HG02943 (cell line): Measurements from ENCODE around the gene KRTAP5-1.

Source experiments
- ATAC-seq: cut with Tn5 transposase; IDR thresholded peaks from one replicate; pipeline ENCODE4 v1.9.1; 2021; ENCODE audit warnings: mild to moderate bottlenecking, low read depth, moderate library complexity; ENCODE audit not compliant: unreplicated experiment

The KRTAP5-1 gene

DNA sequence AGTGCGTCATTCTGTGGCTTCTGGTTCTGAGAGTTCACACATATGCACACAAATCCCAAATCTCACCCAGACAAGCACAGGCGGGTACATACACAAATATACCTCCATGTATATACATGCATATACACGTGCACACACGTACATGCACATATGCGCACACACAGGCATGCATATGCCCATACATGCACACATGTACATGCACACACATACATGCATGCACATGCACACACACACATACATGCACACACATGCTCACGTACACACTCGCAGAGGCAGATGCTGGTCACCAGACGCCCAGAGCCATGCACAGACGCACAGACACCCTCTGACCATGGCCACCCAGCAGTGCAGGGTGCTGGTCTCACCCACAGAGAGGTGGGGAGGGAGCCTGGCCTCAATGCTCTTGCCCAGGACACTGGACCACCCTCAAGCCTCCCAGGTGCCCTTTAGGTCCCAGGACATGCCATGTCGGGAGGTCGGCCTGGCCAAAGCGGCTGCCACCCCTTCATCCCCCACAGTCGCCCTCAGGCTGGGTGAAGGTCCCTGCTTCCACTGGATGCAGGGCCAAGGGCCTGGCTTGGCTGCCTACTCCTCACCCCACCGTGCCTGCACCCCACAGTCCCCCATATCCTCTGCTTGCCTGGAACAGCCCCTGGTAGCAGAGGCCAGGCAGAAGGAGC lies 22.5 kb downstream of the KRTAP5-1 start:
- no peak for ATAC-seq

DNA sequence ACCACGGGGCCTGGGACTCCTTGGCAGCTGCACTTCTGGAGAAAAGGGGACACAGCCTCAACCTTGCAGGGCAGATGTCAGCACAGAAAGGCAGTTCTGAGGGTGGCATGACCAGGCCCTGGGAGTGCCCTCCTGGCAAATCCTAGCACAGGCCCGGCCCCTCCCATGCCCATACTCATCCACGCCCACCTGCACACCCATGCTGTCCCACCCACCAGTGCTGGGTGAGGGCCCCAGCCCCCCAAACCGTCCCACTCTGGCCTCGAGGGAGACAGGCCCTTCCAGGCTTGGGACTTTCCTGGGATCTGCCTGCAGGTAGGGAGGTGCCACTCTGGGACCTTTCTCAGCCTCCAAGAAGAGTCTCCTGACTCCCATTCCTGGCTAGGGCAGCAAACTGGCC lies 23.1 kb downstream of the KRTAP5-1 start:
- no peak for ATAC-seq

DNA sequence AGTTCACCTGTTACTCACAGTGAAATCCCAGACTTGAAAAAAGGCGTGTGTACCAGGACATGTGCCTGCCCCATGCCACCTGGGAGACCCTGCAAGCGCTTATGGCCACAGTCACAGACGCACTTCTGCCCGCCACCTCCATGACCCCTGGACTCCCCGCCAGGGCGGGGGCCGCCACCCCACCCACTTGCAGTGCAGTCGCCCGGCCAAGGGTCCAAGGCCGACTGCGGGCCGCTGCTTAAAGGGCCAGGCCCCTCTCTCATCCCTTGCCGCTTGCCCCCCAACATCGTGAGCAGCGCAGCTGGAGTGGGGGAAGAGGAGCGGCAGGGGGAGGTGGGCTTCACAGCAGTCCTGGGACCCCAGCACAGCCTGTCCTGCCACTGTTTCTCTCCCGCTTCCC lies 23.8 kb downstream of the KRTAP5-1 start:
- no peak for ATAC-seq

DNA sequence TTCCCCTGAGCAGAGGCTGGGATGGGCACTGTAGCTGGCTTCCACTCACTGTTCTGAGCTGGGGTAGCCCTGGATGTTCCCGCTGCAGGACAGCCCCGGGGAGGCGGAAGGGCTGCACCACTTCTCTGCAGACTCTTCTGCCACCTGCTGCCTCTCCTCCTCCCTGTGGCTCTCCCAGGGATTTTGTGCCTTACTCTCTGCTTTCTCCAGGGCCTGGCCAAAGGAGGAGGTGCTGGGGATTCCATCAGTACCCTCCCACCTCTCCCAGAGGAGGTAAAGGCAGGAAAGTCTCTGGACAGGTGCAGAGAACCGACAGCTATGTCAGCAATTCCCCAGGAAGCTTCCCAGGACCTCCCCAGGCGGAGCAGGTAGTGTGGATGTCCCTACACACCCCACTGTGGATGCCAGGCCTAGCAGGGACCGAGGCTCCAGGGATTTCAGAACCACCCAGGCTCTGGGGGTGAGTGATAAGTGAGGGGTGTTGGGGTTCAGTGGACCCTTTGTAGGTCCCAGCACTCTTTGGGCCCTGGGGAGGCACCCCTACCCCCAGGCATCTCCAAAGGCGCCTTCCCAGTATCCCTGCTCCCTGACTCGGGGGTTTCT lies 24.3 kb downstream of the KRTAP5-1 start:
- ATAC-seq: no peak

DNA sequence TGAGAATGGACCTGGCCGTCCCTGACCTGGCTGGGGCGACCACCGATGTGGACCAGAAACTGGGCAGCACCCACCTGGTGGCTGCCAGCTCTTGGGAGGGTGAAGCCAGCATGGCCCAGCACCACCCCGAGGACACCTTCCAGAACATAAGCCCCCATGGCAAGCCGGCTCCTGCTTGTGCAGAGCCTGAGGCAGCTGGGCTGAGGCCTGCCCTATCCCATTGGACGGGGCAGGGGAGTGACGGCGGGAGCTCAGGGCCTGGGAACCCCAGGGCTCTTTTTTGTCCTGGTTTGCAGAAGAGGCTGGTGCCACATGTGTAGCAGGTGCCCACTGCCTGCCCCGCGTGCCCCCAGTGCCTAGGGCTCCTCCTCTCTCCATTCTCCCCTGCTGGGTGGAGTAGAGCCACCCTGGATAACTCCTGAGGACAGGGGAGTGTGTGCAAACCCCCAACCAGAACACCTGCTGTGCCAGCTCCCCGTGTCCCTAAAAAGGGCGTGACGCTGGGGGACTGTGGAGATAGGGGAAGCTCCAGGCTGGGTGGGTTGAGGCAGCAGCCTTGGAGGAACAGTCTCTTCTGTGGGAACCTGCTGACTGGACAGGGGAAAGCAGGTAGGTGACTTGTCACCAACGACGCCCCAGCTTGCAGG lies 25.0 kb downstream of the KRTAP5-1 start:
- no peak for ATAC-seq

DNA sequence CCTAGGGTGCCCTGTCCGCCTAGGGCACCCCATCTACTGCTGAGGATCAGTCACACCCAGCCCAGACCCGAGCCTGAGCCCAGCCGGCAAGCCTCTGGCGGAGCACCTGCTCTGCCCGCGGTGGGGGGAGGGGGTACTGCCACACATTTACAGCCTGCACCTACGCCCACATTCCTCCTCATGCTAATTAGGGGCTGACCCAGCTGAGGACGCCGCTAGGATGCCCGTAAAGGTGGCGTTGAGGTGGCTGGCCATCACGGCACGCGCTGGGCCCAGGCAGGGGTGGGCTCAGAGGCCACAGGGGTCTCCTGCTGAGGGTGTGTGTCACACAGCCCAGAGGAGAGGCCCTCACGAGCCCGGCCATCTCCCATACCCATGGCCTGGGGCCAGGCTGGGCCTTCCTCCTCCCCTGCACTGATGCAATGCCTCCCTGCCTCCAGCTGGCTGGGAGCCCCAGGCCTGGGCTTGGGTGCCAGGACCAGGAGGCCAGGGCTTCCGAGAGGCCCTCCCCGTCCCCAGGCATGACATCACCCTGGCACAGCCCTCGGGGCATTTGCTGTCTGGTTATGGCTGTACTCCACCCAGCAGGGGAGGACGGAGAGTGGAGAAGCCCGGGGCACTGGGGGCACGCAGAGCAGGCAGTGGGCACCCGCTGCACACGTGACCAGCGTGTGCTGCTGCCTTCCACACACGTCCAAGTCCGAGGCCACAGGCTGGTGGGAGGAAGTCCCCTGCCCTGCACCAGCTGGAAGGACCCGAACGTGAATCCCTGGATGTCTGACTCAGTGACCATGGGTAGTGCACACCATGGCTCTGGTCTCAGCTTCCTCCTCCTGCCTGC lies 25.8 kb downstream of the KRTAP5-1 start:
- ATAC-seq: no peak

DNA sequence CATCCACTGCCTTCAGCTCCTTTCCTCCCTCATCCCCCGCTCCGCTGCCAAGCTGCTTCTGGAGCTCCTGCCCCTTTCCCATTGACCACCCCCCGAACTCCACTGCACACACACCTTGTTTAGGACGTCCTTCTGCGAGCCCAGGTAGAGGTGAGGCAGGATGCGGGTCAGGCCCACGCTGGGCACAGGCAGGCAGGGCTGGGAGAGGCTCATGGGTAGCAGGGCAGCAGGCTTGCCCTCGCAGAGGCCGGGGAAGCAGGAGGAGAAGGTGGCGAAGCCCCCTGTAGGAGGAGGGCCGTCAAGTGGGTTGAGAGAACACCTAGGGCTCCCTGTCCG lies 26.3 kb downstream of the KRTAP5-1 start:
- no peak for ATAC-seq

DNA sequence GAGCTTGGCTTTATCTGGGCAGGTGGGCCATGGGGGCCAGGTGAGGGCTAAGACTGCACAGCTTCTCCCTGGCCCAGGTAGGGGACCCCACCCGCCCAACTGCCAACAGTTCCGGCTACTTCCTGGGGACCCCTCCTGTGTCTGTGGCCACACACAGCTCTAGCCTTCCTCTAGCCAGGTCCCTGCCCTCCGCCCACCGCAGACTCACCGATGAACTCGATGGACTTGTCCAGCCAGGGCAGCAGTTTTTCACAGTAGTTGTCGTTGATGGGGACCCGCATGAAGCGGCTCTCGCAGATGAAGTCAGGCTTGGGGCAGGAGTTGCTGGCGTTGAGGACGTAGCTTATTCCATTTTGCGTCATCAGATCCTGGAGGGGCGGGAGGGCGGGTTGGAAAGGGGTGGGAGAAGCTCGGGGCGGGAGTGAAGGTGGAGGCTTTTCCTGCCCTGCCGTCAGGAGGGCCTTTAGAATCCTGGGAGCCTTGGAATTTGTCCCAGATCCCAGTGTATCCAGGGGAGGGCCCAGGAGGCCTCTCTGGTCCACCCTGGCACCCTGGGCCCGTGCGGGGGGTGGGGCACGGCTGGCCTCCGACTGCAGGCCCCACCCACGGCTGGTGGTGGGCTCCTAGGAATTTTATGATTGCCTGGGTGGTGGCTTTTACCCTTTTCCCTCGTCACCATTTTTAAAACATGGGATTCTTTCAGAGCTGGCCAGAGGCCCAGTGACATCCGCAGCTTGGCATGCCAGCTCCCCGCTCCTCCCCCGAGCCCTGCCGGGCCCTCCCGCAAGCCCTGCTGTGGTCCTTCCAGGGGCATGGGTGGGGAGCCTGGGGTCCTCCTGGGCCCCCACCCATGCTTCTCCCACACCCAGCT lies 26.9 kb downstream of the KRTAP5-1 start:
- ATAC-seq: no peak

DNA sequence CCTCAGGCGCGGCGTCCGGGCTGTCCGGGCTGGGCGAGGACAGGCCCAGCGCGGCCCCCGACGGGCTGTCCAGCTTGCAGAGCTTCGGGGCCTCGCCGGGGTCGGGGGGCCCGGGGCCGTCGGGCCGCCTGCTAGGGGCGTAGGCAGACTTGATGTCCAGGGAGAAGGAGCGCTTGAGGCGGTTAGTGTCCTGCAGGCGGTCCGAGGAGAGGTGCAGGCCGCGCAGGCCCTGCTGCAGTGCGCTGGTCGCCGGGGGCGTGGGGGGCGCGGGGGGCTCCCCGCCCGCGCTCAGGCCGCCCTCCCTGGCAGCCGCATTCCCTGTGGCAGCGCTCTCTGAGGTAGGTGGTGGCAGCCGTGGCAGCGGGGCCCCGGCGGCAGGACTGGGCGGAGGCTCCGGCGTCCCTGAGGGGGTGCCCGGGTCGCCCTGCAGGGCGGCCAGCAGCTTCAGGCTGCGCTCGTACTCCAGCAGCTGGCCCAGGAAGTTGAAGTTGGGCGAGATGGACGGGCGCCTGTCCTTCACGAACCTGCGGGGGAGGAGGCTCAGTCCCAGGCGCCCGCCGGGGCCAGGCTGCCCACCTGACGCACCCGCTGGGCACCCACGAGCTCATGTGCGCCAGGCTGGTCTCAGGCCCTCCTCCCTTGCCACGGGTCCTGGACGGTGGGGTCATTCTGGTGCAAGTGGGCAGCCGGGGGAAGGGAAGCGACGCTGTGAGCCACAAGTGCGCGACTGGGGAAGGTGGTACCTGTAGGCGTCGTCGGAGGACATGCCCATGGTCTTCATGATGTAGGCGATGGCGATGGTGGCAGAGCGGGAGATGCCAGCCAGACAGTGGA lies 27.8 kb downstream of the KRTAP5-1 start:
- ATAC-seq: no peak

DNA sequence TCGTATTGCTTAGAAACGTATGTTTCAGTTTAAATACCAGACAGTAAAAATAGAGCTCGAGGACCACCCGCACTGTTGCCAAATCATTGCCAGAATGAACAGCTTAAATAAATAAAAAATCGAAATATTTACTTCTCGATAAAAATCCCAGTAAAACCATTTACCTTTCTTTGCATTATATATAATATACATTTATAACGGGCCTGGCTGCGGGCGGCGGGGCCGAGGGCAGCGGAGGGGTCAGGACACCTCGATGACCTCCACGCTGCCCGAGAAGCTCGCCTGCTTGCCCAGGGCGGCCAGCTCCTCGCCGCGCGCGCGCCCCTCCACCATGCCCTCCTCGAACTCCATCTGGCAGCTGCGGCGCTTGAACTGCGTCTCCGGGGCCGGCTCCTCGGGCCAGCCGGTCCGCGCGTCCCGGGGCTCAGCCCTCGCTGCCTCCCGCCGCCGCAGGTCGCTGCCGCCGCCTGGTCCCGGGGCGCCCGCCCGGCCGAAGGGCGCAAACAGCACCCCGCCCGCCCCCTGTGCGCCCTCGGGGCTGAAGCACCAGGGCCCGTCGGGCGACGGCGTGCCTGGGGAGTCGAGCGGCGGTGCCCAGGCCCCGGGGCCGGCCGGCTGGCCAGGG lies 28.7 kb downstream of the KRTAP5-1 start:
- no peak for ATAC-seq

DNA sequence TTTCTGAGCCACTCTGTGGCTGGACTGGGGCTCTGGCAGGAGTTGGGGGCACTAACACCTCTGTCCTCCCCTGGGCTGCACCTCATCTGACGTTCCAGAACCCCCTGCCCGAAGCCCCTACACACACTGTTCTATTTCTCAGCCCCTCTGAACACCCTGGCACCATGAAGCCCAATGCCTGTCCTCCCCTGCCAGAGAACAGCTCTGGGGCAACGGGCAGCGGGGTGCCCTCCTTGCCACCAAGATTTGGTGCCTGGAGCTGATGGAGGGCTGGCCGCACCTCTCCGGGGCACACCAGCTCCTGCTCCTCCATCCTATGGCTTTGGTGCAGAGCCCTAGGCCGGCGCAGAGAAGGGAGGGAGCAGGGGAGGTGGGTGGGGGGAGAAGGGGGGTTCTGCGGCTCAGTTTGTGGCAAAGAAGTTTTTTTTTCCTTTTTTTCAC lies 29.4 kb downstream of the KRTAP5-1 start:
- no peak for ATAC-seq

DNA sequence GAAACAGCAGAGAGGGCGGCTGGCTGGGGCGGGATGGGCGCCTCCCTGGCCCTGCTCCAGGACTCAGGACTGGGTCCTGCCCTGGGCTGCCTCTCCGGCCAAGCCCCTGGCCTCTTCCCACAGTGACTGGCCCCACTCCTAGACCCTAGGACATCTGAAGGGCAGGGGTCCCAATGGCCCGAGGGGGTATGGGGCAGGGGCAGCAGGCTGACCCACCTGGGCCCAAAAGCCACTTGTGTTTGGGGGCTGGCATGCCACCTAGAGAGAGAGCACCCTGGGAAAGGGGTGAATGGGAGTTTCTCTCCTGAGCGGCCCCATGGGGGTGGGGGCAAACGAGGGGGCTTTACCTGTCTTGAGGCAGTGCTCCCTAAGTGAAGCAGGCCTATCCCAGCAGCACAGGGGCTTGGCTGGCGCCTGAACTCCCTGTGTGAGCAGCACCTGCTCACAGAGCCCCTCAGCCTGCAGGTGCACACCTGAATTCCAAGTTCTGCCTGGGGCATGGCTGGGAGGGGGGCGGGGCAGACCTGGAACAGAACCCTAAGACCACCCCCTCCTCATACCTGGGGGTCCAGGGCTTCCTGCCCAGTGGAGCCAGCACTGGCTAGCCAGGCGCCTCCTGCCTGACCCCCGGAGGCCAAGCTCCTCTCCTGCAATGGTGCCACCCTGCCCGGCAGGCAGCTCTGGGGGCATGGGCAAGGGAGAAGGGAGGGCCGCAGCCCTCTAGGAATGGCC lies 29.9 kb downstream of the KRTAP5-1 start:
- no peak for ATAC-seq

DNA sequence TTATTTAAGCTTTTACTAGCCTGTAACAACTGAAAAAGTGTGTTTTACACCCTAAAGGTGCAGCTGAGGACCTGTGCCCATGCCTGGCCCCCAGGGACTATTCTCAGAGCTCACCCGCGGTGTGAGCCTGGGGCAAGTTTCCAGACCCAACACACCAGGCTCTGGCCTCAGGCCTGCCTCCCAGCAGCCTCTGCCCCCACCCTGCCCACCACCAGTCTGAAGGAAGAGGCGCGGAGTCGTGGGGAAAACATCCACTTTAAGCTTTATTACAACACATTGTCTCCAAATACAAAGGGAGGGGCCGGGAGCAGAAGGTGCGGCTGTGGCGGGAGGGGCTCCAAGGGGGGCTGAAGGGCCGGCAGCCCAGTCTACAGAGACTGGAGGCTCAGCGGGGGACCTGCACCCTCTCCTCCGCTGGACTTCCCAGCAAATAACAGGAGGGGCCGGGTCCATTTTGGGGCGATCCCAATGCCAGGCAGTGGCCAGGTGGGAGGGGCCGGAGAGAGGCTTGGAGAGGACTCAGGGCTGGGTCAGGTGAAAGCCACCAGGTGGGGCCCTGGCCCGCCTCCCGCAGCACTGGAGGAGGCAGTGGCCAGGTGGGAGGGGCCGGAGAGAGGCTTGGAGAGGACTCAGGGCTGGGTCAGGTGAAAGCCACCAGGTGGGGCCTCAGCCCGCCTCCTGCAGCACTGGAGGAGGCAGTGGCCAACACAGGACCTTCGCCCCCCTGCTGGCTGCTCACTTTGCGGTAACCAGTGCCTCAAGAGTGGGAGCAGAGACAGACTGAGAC lies 31.1 kb downstream of the KRTAP5-1 start:
- no peak for ATAC-seq

DNA sequence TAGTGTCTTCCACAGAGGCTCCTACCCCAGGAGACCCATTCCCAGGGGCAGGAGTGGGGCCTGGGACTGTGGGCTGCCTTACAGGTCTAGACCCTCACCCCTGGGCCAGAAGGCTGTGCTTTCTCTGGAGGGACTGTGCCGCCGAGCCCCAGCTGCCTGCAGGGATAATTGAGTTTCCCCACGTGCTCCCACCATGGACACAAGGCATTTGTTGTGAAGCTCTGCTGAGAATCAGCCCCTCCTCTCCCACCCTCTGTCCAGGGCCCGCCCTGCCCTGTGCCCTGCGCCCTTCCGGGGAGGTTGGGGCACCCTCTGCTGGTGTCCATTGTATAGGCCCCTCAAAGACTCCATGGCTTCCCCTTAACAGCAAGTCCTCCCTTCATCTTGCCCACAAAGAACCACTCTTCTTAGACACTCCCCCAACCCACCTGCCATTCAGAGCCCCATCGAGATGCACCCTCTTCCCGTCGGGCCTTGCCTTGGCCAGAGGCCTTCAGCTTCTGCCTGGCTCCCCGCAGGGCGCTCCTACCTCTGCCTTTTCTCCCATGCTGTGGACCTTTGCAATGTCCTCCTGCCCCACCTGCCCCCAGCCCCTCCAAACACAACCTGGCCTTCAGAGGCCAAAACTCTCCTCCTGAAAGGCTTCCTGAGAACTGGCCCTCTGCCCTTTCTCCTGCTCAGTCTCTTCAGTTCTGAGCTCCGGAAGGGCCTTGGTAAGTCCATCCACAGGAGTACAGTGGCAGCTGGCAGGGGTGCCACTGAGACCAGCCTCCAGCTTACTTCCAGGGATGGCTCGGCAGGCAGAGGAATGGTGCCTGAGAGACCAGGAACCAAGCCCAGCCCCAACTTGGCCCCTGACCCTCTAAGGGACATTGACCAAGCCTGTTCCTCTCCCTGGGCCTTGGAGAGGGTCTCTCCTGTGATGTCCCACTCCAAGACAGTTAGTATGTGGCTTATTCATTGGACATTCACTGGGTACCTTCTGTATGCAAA lies 35.4 kb downstream of the KRTAP5-1 start:
- ATAC-seq: no peak

DNA sequence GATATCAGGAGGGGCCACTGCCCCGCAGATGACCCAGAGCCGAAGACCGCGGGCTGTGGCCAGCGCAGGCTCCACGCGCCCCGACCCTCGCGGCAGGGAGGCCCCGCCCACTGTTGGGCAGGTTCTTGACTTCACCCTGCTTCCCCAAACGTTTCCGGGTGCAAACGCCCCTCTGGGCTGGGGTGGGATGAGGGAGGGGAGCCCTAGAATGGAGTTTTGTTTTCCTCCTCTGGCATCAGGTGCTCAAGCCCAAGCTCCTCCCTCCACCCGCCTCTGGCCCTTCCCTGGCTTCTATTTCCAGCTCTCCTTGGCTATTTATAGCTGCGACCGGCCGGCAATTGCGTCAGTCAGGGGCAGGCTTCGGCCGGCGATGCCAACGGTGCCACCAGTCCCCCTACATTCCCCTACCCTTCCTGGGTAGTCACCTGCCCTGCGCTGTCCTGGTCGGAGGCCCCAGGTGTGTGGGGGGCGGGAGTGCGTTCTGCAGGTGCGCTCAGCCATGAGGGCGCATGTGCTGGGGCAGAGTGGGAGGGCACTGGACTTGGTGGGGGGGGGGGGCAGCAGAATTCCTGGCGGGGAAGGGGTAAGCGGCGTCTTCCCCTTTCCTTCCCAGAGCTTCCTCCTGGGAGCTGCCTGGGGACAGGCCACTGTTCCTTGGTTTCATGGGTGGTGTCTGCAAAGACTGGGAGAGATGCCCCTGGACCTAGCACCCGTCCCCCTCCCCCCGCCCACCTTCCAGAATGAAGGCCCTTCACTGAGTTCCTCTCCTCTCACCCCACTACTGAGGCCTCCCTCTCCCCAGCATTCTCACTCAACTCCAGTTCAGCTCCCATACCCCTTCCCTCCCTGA lies 36.6 kb downstream of the KRTAP5-1 start:
- ATAC-seq: no peak
